ENCODE data around the gene SCYL2. TPM values are rescaled to one million over a fixed set of nuclear protein-coding genes. Genes with fewer than 3 reads are reported as not detected.

Gene SCYL2
- total and polyA plus RNA-seq, 2 donors (not counting 1 experiment from before 2014, with no cell fraction given), result 43.0 to 47.9 TPM

DNA sequence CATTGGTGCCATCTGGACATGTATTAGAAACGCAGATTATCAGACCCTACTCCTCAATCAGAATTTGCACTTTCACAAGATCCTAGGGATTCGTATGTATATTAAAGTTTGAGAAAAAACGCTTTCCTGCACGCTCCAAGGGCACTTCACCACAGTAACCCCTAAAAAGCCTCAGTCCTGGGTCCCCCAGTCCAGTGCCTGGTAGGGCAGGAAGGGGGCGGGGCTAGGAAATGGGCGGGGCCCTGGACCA is 467 bp upstream of the SCYL2 start:
- H3K9ac ChIP-seq (ENCODE audit: insufficient read depth, low read length), result peak overlapping the region; percentile 60
- peaks cover 4% of the 10 kb centered on the region for H3K4me1 ChIP-seq (ENCODE audit: control insufficient read depth, extremely low read depth, insufficient read depth, low read length)
- peak overlapping the region; percentile 80 to 97 (median 87) for H3K4me3 ChIP-seq (replicated peaks in 1 of 4; ENCODE audit: control extremely low read depth in 1 of 4, insufficient read depth in 1 of 4, low read depth in 3 of 4, low read length in 4 of 4)
- DNase-seq (ENCODE audit: low read depth in 2 of 2), result no peak
- no peaks in the 10 kb centered on the region for H4K20me1 ChIP-seq (ENCODE audit: control insufficient read depth, extremely low read depth, insufficient read depth, low read length)
- TF ChIP-seq, protein P1, sequence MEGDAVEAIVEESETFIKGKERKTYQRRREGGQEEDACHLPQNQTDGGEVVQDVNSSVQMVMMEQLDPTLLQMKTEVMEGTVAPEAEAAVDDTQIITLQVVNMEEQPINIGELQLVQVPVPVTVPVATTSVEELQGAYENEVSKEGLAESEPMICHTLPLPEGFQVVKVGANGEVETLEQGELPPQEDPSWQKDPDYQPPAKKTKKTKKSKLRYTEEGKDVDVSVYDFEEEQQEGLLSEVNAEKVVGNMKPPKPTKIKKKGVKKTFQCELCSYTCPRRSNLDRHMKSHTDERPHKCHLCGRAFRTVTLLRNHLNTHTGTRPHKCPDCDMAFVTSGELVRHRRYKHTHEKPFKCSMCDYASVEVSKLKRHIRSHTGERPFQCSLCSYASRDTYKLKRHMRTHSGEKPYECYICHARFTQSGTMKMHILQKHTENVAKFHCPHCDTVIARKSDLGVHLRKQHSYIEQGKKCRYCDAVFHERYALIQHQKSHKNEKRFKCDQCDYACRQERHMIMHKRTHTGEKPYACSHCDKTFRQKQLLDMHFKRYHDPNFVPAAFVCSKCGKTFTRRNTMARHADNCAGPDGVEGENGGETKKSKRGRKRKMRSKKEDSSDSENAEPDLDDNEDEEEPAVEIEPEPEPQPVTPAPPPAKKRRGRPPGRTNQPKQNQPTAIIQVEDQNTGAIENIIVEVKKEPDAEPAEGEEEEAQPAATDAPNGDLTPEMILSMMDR (conservative IDR thresholded peaks at IDR 0.05 in 1 of 2, IDR thresholded peaks at IDR 0.05 in 1 of 2; ENCODE audit: low read depth in 1 of 2, low read length in 2 of 2), result no peak
- TF ChIP-seq EZH2 (IDR thresholded peaks at IDR 0.05; ENCODE audit: low read length, missing control alignments), result no peak
- no peaks in the 10 kb centered on the region for H3K27me3 ChIP-seq (ENCODE audit: control insufficient read depth, insufficient read depth, low read length)
- peak overlapping the region; percentile 98 for H2AFZ ChIP-seq (ENCODE audit: low read length)
- H3K27ac ChIP-seq (ENCODE audit: insufficient read depth, low read length), result peak overlapping the region; percentile 94
- peak overlapping the region; percentile 84 for H3K4me2 ChIP-seq (ENCODE audit: extremely low read depth, insufficient read depth, low read length)
- H3K36me3 ChIP-seq (ENCODE audit: control insufficient read depth, insufficient read depth, low read length), result no peaks in the 10 kb centered on the region
- H3K79me2 ChIP-seq (ENCODE audit: control insufficient read depth, insufficient read depth, low read length), result peaks cover 37% of the 10 kb centered on the region
- no peaks in the 10 kb centered on the region for H3K9me3 ChIP-seq (ENCODE audit: control insufficient read depth, insufficient read depth, low read depth, low read length)

GRCh38 chr12:100267603-100268281 is 765 bp downstream of the SCYL2 start:
- no peaks in the 10 kb centered on the region for H3K36me3 ChIP-seq (ENCODE audit: control insufficient read depth, insufficient read depth, low read length)
- H3K27ac ChIP-seq (ENCODE audit: insufficient read depth, low read length), result peak overlapping the region; percentile 94
- H3K4me1 ChIP-seq (ENCODE audit: control insufficient read depth, extremely low read depth, insufficient read depth, low read length), result peaks cover 4% of the 10 kb centered on the region
- H3K79me2 ChIP-seq (ENCODE audit: control insufficient read depth, insufficient read depth, low read length), result peaks cover 46% of the 10 kb centered on the region
- DNase-seq (ENCODE audit: low read depth in 2 of 2), result peak; percentile 37 to 58
- H3K4me2 ChIP-seq (ENCODE audit: extremely low read depth, insufficient read depth, low read length), result peak overlapping the region; percentile 99
- H3K4me3 ChIP-seq (replicated peaks in 1 of 4; ENCODE audit: control extremely low read depth in 1 of 4, insufficient read depth in 1 of 4, low read depth in 3 of 4, low read length in 4 of 4), result peak overlapping the region; percentile 80 to 97 (median 87)
- TF ChIP-seq, protein P1 (conservative IDR thresholded peaks at IDR 0.05 in 1 of 2, IDR thresholded peaks at IDR 0.05 in 1 of 2; ENCODE audit: low read depth in 1 of 2, low read length in 2 of 2), result no peak
- no peak for TF ChIP-seq EZH2 (IDR thresholded peaks at IDR 0.05; ENCODE audit: low read length, missing control alignments)
- H3K9me3 ChIP-seq (ENCODE audit: control insufficient read depth, insufficient read depth, low read depth, low read length), result no peaks in the 10 kb centered on the region
- H4K20me1 ChIP-seq (ENCODE audit: control insufficient read depth, extremely low read depth, insufficient read depth, low read length), result no peaks in the 10 kb centered on the region
- H3K9ac ChIP-seq (ENCODE audit: insufficient read depth, low read length), result peak overlapping the region; percentile 97
- peak overlapping the region; percentile 43 for H2AFZ ChIP-seq (ENCODE audit: low read length)
- H3K27me3 ChIP-seq (ENCODE audit: control insufficient read depth, insufficient read depth, low read length), result no peaks in the 10 kb centered on the region

DNA sequence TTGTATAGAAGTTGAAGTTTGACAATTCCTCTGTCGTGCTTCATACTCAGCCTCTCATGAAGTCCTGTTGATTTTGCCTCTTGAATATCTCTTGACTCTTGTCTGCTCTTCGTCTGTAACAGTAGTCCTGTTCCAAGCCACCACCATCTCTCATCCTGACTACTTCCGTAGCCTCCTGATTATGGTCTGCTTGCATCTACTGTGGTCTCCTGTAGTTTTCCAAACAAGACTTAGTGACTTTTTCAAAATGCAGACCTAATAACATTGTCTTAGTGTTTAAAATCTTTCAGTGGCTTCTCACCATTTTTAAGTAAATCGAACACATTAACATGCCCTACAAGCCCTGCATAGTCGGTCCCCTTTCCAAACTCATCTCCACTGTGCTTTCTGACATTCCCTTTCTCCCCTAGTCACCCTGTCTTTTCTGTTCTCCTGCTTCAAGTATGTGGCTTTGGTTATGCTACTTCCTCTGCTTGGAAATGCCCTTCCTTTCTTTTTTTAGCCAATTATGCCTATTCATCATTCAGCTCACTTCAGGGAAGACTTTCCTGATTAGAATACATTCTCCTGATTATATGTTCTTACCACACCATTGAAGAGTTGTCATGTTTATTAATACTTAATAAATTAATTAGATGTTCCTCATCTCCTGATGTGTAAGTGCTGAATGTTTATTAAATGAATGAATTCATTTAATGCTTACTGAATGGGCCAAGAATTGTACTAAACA is 2.0 kb downstream of the SCYL2 start:
- Histone ChIP-seq H3K4me1 (ENCODE audit: control insufficient read depth, extremely low read depth, insufficient read depth, low read length) (peaks cover 4% of the 10 kb centered on the region), H3K4me3 (replicated peaks in 1 of 4; ENCODE audit: control extremely low read depth in 1 of 4, insufficient read depth in 1 of 4, low read depth in 3 of 4, low read length in 4 of 4) (peak overlapping the region; percentile 80 to 97 (median 87)), H3K27ac (ENCODE audit: insufficient read depth, low read length) (peak overlapping the region; percentile 94), H4K20me1 (ENCODE audit: control insufficient read depth, extremely low read depth, insufficient read depth, low read length) (no peaks in the 10 kb centered on the region), H2AFZ (ENCODE audit: low read length) (no peak overlapping the region), H3K9me3 (ENCODE audit: control insufficient read depth, insufficient read depth, low read depth, low read length) (no peaks in the 10 kb centered on the region), H3K79me2 (ENCODE audit: control insufficient read depth, insufficient read depth, low read length) (peaks cover 57% of the 10 kb centered on the region), H3K9ac (ENCODE audit: insufficient read depth, low read length) (peak overlapping the region; percentile 13), H3K36me3 (ENCODE audit: control insufficient read depth, insufficient read depth, low read length) (no peaks in the 10 kb centered on the region), H3K4me2 (ENCODE audit: extremely low read depth, insufficient read depth, low read length) (peak overlapping the region; percentile 99), H3K27me3 (ENCODE audit: control insufficient read depth, insufficient read depth, low read length) (no peaks in the 10 kb centered on the region)
- peak; percentile 9 to 50 for DNase-seq (ENCODE audit: low read depth in 2 of 2)
- no peak for TF ChIP-seq EZH2 (IDR thresholded peaks at IDR 0.05; ENCODE audit: low read length, missing control alignments)
- TF ChIP-seq, protein P1 (conservative IDR thresholded peaks at IDR 0.05 in 1 of 2, IDR thresholded peaks at IDR 0.05 in 1 of 2; ENCODE audit: low read depth in 1 of 2, low read length in 2 of 2), result no peak
